HG03571 (cell line): ENCODE measurements around the gene MYOCD.
"Not testable (repeated sequence)": the region's sequence is repeated elsewhere in the genome, so short reads cannot be mapped to it uniquely, and the experiment has no call there.

ENCODE experiments used
- ATAC-seq: cut with Tn5 transposase; IDR thresholded peaks from one replicate; pipeline ENCODE4 v1.9.1; 2021; ENCODE audit not compliant: unreplicated experiment

MYOCD gene, protein sequence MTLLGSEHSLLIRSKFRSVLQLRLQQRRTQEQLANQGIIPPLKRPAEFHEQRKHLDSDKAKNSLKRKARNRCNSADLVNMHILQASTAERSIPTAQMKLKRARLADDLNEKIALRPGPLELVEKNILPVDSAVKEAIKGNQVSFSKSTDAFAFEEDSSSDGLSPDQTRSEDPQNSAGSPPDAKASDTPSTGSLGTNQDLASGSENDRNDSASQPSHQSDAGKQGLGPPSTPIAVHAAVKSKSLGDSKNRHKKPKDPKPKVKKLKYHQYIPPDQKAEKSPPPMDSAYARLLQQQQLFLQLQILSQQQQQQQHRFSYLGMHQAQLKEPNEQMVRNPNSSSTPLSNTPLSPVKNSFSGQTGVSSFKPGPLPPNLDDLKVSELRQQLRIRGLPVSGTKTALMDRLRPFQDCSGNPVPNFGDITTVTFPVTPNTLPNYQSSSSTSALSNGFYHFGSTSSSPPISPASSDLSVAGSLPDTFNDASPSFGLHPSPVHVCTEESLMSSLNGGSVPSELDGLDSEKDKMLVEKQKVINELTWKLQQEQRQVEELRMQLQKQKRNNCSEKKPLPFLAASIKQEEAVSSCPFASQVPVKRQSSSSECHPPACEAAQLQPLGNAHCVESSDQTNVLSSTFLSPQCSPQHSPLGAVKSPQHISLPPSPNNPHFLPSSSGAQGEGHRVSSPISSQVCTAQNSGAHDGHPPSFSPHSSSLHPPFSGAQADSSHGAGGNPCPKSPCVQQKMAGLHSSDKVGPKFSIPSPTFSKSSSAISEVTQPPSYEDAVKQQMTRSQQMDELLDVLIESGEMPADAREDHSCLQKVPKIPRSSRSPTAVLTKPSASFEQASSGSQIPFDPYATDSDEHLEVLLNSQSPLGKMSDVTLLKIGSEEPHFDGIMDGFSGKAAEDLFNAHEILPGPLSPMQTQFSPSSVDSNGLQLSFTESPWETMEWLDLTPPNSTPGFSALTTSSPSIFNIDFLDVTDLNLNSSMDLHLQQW

GRCh38 chr17:12665263-12666210 is at the start of gene MYOCD:
TSS of gene MYOCD (plus strand) at chr17:12665890. CDS start at chr17:12666189, 299 bp downstream.
- ATAC-seq: no peak

- no peak for ATAC-seq
Observed at GRCh38 chr17:12616161-12616560, 49.5 kb upstream of the MYOCD start.

DNA sequence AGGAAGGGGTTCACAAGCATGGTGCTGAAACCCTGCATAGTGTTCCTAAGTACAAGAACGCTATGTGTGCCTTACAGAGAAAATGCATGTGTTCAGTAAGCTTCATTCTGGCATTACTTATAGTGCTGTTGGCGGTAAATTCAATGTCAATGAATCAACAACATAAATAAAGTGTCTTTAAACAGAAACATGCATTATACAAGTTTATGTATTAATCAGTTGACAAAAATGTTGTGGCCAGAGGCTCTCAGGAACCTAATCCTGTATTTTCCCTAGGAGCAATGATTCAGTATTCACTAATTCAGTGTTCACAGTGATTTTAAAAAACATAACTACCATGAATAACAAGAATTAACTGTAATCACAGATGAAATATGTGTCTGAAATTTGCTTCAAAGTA is 47.1 kb upstream of the MYOCD start:
- no peak for ATAC-seq

DNA sequence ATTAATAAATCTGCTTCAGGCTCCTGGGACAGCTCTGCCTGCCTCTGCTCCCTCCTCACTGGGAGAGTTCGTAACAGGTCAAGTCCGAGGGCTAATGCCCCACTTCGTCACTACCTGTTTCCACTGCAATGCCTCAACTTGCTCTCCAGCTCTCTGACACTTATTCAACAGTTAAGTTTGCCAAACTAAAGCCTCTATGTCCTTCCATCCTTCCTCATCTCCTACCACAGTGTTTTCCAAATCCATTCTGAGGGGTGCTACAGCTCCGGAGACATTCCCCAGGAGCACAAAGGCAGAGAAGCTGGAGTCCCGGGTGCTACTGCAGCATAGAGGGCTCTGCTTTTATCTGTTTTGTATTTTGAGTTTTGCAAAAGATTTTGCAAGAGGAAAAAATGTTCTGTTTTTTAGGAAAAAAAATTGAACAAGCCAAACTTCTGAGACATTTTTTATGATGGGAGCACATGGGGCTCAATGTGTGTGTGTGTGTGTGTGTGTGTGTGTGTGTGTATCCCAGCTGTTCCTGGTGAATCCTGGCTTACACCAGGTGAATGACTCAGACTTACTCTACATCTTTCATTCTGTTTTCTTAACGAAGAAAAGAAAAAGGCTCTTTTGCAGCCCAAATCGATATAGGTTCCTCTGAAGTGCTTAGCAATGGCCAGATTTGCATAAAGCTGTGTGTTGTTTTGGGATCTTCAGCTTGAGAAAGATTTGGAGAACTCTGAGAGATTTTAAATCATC is 46.1 kb upstream of the MYOCD start:
- no peak for ATAC-seq

DNA sequence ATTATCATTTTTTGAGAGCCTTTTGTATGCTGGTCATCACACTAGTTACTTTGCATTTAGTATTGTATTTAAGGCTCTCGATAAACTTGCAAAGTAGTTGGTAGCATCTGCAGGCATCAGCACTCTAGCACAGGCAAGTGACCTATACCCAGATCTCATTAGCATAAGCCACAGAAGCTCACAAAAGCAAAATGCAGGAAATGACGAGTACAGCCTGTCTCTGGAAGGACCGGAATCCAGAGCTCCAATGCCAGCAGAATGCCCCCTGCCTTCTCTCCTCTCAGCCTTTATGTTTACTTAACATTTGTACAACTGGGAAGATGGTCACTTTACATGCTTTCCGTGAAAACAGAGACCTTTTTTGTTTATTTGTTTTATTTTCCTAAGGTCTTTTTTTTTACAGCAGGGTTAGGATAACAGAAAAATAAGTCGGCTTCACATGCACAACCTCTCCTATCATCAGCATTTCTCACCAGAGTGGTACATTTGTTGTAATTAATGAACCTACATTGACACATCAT is 45.4 kb upstream of the MYOCD start:
- no peak for ATAC-seq

DNA sequence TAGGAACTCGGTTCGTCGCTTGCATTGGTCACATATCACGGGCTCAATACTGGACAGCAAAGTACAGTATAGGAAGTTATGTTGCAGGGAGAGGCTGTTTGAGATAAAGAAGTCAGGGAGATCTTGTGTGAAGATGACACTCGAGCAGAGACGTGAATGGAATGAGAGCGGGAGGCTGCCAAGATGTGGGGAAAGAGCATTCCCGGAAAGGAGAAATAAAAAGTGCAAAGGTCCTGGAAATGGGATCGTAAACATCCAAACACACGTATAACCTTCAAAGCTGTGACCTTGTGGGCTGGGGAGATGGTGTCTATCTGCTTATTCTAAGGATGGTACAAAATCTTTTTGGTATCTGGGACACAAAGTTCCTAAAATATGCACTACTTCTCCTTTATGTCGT is 43.0 kb upstream of the MYOCD start:
- ATAC-seq: no peak

GRCh38 chr17:12623220-12623848 is 42.4 kb upstream of the MYOCD start:
- no peak for ATAC-seq

DNA sequence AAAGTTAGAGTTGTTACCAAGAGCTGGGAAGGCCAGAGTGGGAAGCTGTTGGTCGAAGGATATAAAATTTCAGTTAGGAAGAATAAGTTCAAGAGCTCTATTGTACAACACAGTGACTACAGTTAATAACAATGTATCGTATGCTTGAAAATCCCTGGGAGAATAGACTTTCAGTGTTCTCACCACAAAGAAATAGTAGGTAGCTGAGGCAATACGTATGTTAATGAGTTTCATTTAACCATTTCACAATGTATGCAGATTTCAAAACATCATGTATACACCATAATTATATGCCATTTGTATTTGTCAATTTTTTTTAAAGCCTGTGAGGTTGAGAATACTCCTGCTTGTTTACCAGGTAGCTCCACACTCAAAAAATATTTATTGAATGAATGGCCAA is 41.5 kb upstream of the MYOCD start:
- no peak for ATAC-seq

GRCh38 chr17:12625092-12625491 is 40.6 kb upstream of the MYOCD start:
- ATAC-seq: no peak

GRCh38 chr17:12627177-12627629 is 38.5 kb upstream of the MYOCD start:
- no peak for ATAC-seq

DNA sequence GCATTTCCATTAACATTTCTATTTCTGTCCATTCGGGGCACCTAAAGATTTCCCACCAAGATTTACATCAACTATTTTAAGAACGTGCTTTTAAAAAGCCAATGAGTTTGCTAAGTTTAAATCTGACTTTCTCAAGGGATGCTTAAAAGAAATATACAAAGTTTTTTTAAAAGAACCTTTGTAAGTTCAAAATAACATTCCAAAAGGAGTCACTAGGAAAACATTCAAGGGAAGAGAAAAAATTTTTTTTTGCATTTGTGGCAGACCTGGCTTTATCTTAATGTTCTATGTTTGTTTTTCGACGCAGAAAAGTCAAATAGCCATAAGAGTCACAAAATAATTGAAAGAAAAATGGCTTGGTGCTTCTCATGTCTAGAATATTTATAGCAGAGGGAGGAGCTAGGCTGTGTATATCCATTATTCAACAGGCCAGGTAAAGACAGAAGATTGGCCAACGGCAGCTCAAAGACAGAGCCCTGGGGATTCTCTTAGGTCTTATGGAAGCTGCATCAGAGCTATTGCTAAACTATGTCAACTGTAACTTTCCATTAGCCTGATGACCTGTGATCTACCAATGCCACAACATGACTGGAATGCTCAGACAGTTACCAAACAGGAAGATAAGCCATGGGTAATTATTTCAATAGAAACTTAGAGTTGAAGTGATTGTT is 37.8 kb upstream of the MYOCD start:
- no peak for ATAC-seq

GRCh38 chr17:12631076-12631475 is 34.6 kb upstream of the MYOCD start:
- no peak for ATAC-seq

DNA sequence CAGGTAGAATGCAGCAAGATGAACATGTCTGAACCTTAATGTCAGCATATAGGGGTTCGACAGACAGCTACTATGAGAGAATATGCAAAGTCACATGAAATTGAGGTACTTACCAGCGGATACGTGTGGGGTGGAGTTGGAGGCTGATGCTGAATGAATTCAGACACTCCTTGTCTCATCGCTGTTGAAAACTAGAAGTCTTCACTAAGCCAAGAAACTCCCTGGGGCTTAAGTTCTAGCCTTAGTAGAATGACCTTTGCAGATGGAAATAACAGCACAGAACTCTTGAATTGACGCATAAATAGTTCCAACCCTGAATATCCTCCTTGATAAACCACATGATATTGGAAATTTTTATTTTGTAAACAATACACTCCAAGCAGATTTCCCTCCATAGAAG is 32.9 kb upstream of the MYOCD start:
- no peak for ATAC-seq

- ATAC-seq: no peak
Observed at GRCh38 chr17:12634789-12635414, 30.8 kb upstream of the MYOCD start.

GRCh38 chr17:12635996-12636395 is 29.7 kb upstream of the MYOCD start:
- ATAC-seq: not testable (repeated sequence)

DNA sequence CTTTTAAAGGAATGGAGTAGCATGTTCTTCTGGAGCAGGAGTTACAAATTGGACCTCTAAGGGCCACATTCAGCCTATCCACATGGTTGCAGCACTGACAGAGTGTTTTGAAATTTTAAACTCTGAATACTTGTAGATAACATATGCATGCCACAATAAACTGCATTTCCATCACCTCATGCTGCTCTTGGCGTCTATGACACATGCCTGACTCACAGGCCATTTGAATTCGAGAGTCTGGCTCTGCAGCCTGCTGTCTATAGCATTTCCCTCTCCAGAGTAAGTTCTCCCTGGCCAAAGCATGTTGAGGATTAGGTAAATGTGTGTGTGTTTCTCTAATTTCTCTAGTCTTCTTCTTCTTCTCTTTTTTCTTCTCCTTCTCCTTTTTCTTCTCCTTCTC is 28.7 kb upstream of the MYOCD start:
- no peak for ATAC-seq

DNA sequence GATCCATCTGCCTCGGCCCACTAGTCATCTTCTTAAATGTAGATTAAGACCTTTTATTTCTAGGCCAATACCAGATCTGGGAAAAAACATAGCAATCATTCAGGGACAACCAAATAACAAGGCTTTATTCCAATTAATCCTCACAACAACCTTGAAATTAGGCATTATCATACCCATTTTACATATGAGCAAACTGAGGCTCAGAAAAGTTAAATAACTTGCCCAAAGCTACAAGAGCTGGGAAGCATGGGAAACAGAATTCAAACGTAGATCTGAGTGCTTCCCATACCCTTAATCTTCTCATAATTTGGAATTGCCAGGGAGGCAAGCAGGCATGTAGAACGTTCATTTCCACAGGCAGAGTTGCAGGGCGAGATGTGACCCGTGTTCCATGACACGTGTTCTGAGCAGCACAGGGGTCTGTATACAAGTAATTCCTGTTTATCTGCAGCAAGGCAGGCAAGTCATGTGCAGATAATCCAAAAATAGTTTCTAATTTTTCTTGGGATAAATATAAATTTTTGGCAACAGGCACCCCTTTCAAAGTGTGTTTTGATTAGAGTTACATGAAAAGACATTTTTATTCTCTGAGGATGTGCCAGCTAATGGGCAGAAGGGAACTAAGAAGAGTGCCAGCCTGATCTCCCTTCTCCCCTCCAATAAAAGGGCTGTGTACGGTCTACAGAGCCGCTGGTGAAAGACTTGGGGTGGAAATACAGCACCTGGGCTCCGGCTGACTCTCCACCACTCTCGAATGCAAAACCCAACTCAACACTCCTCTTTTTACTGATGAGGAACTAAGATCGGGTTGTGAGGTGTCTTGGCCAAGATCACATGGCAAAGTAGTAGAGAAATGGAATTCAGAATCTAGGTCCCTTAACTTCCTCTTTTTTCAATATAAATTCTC is 27.7 kb upstream of the MYOCD start:
- ATAC-seq: no peak
